Suprapubic skin (tissue), 4 donors: Measurements from ENCODE around the gene CAPN10. TPM values are rescaled to one million over a fixed set of nuclear protein-coding genes. Genes with fewer than 3 reads are reported as not detected.
A peak's percentile ranks its signal among the peaks of the same experiment; 100 is the strongest.

Experiments used
- DNase-seq, 2 donors: peaks; one replicate each; pipeline ENCODE4 v3.0.0-alpha.2; 2019; ENCODE audit warnings: low spot score in 2 of 2
- H3K27ac ChIP-seq: fragments of 200-600 bp; sonication (generic); one replicate; pipeline ENCODE4 v1.5.1; 2019
- H3K27me3 ChIP-seq: fragments of 200-600 bp; sonication (generic); one replicate; pipeline ENCODE4 v1.5.1; 2019
- H3K36me3 ChIP-seq: fragments of 200-600 bp; sonication (generic); one replicate; pipeline ENCODE4 v1.5.1; 2019
- H3K4me1 ChIP-seq: fragments of 200-600 bp; sonication (generic); one replicate; pipeline ENCODE4 v1.5.1; 2019
- H3K4me3 ChIP-seq: fragments of 200-600 bp; sonication (generic); one replicate; pipeline ENCODE4 v1.5.1; 2019; ENCODE audit warnings: mild to moderate bottlenecking
- H3K9me3 ChIP-seq: fragments of 200-600 bp; sonication (generic); one replicate; pipeline ENCODE4 v1.5.1; 2019
- EP300 ChIP-seq: sonication (generic); formaldehyde crosslinking; IDR thresholded peaks from one replicate; pipeline ENCODE4 v1.6.1; 2017; ENCODE audit warnings: antibody characterized with exemption
- POLR2A ChIP-seq, 2 donors: fragments of 450-650 bp; IDR thresholded peaks; one replicate each; pipeline ENCODE4 v1.6.1; 2017; ENCODE audit warnings: antibody characterized with exemption in 2 of 2, mild to moderate bottlenecking in 2 of 2, moderate library complexity in 2 of 2
- POLR2AphosphoS5 ChIP-seq, 3 donors: sonication (generic); formaldehyde crosslinking; IDR thresholded peaks; one replicate each; pipeline ENCODE4 v1.6.1; 2017; ENCODE audit warnings: antibody characterized with exemption in 3 of 3
- WGBS: methylation state at CpG from one replicate; pipeline ENCODE4 v1.1.5; 2018; 5-methylcytosine and 5-hydroxymethylcytosine counted together
- total RNA-seq, 4 donors: library from RNA; depleted of rRNA; stranded (reverse); fragments of >200 nt; gene quantifications; one replicate each; pipeline ENCODE4 v1.1.0, GENCODE V29; 2016
- TF ChIP-seq, protein P1 (sequence below), 2 donors: fragments of 200-600 bp in 1 of 2; fragments of 450-650 bp in 1 of 2; sonication (generic) in 1 of 2; IDR thresholded peaks; one replicate each; pipeline ENCODE4 v1.5.1; 2016 to 2019; ENCODE audit warnings: antibody characterized with exemption in 2 of 2, mild to moderate bottlenecking in 1 of 2, moderate library complexity in 1 of 2

Gene CAPN10
- total RNA-seq, 4 donors from 2014 or later = 31.3 to 73.6 (median 37.9) TPM

DNA sequence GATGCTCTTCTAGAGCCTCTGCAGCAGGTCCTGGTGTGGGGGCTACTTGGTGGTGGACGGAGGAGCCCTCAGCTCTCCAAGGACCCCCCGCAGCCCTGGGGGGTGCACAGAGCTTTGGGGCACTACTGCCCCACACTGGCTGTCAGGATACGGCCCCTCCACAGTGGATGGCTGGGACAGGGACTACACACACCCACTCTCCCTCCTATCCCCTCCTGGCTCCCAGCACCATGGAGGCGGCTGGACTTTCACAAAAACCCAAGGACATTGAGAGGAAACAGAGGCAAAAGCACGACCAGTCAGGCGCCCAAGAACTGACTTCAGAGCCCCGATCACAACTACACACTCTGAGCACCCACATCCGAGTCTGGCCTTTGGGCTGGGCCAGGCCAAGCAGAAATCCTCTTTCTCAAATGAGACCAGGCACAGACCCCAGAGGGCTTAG lies 51.4 kb downstream of the CAPN10 start:
- no peaks in the 10 kb centered on the region for H3K4me1 ChIP-seq
- no peaks in the 10 kb centered on the region for H3K36me3 ChIP-seq
- no peak overlapping the region for H3K27ac ChIP-seq
- 86% methylated on average over 7 of the region's 8 CpGs for WGBS
- H3K27me3 ChIP-seq = peaks cover 13% of the 10 kb centered on the region
- H3K4me3 ChIP-seq = no peak overlapping the region
- no peaks in the 10 kb centered on the region for H3K9me3 ChIP-seq
- no peak for TF ChIP-seq POLR2A (IDR thresholded peaks at IDR 0.05)
- no peak for TF ChIP-seq EP300
- no peak for TF ChIP-seq POLR2AphosphoS5 (IDR thresholded peaks at IDR 0.05)
- TF ChIP-seq, protein P1, sequence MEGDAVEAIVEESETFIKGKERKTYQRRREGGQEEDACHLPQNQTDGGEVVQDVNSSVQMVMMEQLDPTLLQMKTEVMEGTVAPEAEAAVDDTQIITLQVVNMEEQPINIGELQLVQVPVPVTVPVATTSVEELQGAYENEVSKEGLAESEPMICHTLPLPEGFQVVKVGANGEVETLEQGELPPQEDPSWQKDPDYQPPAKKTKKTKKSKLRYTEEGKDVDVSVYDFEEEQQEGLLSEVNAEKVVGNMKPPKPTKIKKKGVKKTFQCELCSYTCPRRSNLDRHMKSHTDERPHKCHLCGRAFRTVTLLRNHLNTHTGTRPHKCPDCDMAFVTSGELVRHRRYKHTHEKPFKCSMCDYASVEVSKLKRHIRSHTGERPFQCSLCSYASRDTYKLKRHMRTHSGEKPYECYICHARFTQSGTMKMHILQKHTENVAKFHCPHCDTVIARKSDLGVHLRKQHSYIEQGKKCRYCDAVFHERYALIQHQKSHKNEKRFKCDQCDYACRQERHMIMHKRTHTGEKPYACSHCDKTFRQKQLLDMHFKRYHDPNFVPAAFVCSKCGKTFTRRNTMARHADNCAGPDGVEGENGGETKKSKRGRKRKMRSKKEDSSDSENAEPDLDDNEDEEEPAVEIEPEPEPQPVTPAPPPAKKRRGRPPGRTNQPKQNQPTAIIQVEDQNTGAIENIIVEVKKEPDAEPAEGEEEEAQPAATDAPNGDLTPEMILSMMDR (IDR thresholded peaks at IDR 0.05) = no peak
- DNase-seq = peak in 1 of 2 donors; percentile 47

DNA sequence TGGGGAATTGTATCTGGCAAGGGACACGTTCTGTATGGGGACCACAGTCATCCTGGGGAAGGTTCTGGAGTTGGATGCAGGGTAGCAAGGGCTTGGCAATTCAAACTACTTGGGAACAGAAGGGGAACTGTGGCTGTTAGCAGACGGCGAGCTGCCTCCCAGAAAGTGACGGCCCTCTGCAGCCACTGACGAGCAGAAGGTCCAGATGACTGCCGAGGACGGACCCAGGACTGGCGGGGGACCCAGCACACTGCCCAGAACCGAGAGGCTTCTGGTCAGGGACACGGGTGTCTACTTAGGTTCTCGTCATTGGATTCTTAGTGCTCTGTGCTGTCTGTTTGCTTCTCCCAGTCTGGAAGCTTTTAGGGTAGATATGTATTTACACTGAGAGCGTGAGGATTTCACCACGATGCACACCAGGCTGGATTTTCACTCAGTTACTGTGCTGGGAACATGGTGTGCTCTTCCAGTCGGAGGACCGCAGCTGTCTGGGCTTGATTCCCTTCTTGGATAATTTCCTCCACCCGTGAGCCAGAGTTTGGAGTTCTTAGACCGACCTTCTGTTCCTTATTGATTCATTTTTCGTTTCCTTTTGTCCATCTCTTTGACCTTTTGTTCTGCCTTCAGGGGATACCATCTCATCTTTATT lies 52.1 kb downstream of the CAPN10 start:
- 62% methylated on average over 16 of the region's 18 CpGs for WGBS
- Histone ChIP-seq H3K4me3 (no peak overlapping the region), H3K9me3 (no peaks in the 10 kb centered on the region), H3K36me3 (no peaks in the 10 kb centered on the region), H3K27me3 (peaks cover 20% of the 10 kb centered on the region), H3K4me1 (no peaks in the 10 kb centered on the region), H3K27ac (peak overlapping the region; percentile 5)
- no peak for TF ChIP-seq POLR2AphosphoS5 (IDR thresholded peaks at IDR 0.05)
- TF ChIP-seq, protein P1 (IDR thresholded peaks at IDR 0.05) = no peak
- TF ChIP-seq EP300 = no peak
- TF ChIP-seq POLR2A (IDR thresholded peaks at IDR 0.05) = no peak
- DNase-seq = peak in 1 of 2 donors; percentile 70

DNA sequence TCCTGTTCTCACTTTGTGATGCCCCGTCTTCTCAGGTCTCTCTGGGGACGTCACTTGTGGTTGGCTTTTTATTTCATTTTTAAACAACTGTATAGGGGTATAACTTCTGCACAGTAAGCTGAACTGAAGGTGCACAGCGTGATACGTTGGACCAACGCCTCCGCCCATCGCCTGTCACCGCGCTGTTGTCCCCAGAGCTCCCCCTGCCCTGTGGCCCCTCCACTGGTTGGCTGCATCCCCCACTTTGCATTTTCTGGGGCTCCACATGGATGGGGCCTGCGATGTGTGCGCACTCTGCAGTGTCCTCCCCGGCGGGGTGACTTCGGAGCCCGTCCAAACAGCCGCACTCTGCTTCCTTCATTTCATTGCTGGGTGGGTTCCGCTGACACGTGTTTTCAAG lies 53.0 kb downstream of the CAPN10 start:
- H3K36me3 ChIP-seq = no peaks in the 10 kb centered on the region
- DNase-seq = peak in 1 of 2 donors; percentile 52
- no peaks in the 10 kb centered on the region for H3K9me3 ChIP-seq
- no peak for TF ChIP-seq POLR2A (IDR thresholded peaks at IDR 0.05)
- WGBS = 91% methylated on average over 18 of the region's 18 CpGs
- no peak overlapping the region for H3K27ac ChIP-seq
- no peak overlapping the region for H3K4me3 ChIP-seq
- H3K4me1 ChIP-seq = no peaks in the 10 kb centered on the region
- peaks cover 29% of the 10 kb centered on the region for H3K27me3 ChIP-seq

DNA sequence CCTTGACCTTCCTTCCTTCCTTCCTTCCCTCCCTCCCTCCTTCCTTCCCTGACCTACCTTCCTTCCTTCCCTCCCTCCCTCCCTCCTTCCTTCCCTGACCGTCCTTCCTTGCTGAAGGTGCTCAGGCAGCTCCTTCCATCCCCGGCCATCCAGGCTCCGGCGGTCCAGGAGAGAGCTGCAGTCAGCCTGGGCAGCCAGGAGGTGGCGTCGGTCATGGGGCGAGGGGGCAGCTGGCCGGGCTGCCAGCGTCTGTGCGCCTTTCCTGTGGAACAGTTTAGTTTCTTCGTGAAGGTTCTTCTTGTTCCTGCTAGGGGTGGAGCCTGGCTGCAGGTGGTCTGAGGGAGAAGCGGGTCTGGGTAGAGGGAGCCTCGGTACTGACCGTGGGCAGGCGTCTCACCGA lies 54.4 kb downstream of the CAPN10 start:
- no peak overlapping the region for H3K4me3 ChIP-seq
- peaks cover 42% of the 10 kb centered on the region for H3K27me3 ChIP-seq
- no peaks in the 10 kb centered on the region for H3K4me1 ChIP-seq
- 24% methylated on average over 14 of the region's 16 CpGs for WGBS
- peak in 1 of 2 donors; percentile 69 for DNase-seq
- H3K36me3 ChIP-seq = no peaks in the 10 kb centered on the region
- no peak for TF ChIP-seq POLR2AphosphoS5 (IDR thresholded peaks at IDR 0.05)
- TF ChIP-seq, protein P1 (IDR thresholded peaks at IDR 0.05) = peak in 1 of 2 donors; percentile 34
- TF ChIP-seq EP300 = no peak
- TF ChIP-seq POLR2A (IDR thresholded peaks at IDR 0.05) = no peak
- no peak overlapping the region for H3K27ac ChIP-seq
- no peaks in the 10 kb centered on the region for H3K9me3 ChIP-seq

DNA sequence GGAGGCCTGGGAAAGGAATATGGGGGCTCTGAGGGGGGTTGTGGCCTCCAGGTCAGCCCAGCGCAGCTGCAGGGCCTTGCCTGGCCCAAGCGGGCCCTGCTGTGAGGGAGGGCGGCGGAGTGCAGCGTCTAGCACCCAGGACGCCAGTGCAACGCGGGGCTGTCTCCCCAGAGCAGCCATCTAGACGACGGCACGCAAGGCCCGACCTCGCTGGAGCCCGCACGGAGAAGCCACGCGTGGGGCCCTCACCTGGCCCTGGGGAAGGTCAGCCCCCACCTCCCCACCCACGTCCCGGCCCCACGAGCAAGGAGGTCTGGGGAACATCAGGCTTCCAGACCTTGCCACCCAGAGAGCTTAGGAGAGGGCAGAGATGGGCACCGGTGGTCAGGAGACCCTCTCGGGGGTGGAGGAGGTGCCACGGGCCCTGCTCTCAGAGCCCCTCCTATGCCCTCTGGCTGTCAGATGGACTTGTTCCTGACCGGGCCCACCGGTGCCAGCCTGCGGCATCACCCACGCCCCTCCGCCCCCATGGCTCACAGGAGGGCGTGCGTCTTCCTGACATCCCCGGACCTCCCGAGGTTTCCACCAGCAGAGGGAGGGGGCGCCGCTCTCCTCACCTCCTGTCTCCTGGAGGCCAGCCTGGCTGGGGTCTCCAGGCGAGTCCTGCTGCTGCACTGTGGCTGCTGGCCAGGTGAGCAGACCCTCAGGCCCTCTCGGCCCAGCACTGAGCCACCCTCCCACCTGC lies 55.7 kb downstream of the CAPN10 start:
- peak in 1 of 2 donors; percentile 63 for DNase-seq
- H3K4me3 ChIP-seq = no peak overlapping the region
- no peaks in the 10 kb centered on the region for H3K9me3 ChIP-seq
- peaks cover 54% of the 10 kb centered on the region for H3K27me3 ChIP-seq
- no peak for TF ChIP-seq EP300
- TF ChIP-seq, protein P1 (IDR thresholded peaks at IDR 0.05) = no peak
- no peak for TF ChIP-seq POLR2A (IDR thresholded peaks at IDR 0.05)
- no peak for TF ChIP-seq POLR2AphosphoS5 (IDR thresholded peaks at IDR 0.05)
- H3K36me3 ChIP-seq = no peaks in the 10 kb centered on the region
- H3K4me1 ChIP-seq = no peaks in the 10 kb centered on the region
- WGBS = 70% methylated on average over 11 of the region's 36 CpGs
- H3K27ac ChIP-seq = no peak overlapping the region
